HEK293T (cell line): ENCODE data around the gene SLC35E2B.

Experiments
- CTCF ChIA-PET: fragments of 350-600 bp; formaldehyde crosslinking; extraction: SDS; loops from one replicate; lab custom pipeline; 2021; ENCODE audit warnings: antibody characterized with exemption, inconsistent platforms; lab: Yijun Ruan, JAX
- POLR2A ChIA-PET: fragments of 350-600 bp; formaldehyde crosslinking; extraction: SDS; loops from one replicate; lab custom pipeline; 2020; ENCODE audit warnings: antibody characterized with exemption, inconsistent platforms; lab: Yijun Ruan, JAX
- DNase-seq: peaks from one replicate; pipeline ENCODE4 v3.0.0; 2012; ENCODE audit warnings: mixed read lengths; ENCODE audit errors: extremely low spot score
- ARNT ChIP-seq: fragments of 450-650 bp; IDR thresholded peaks from 2 replicates; pipeline ENCODE4 v1.6.1; 2017; ENCODE audit warnings: mild to moderate bottlenecking
- BHLHE40 ChIP-seq: fragments of 450-650 bp; IDR thresholded peaks from 2 replicates; pipeline ENCODE4 v1.6.1; 2016; ENCODE audit warnings: mild to moderate bottlenecking, moderate library complexity, borderline replicate concordance
- CTBP1 ChIP-seq: fragments of 450-650 bp; IDR thresholded peaks from 2 replicates; pipeline ENCODE4 v1.6.1; 2016; ENCODE audit warnings: borderline replicate concordance
- ELF4 ChIP-seq: fragments of 450-650 bp; IDR thresholded peaks from 2 replicates; pipeline ENCODE4 v1.6.1; 2017; ENCODE audit warnings: antibody characterized with exemption
- FOXA1 ChIP-seq: fragments of 450-650 bp; IDR thresholded peaks from 2 replicates; pipeline ENCODE4 v1.6.1; 2016; ENCODE audit warnings: mild to moderate bottlenecking
- FOXK2 ChIP-seq: fragments of 450-650 bp; IDR thresholded peaks from 2 replicates; pipeline ENCODE4 v1.6.1; 2016; ENCODE audit warnings: mild to moderate bottlenecking
- FOXM1 ChIP-seq: fragments of 450-650 bp; IDR thresholded peaks from 2 replicates; pipeline ENCODE4 v1.6.1; 2017; ENCODE audit warnings: mild to moderate bottlenecking, borderline replicate concordance
- HDGF ChIP-seq: fragments of 450-650 bp; IDR thresholded peaks from 2 replicates; pipeline ENCODE4 v1.6.1; 2017; ENCODE audit warnings: antibody characterized with exemption, borderline replicate concordance
- L3MBTL2 ChIP-seq: fragments of 450-650 bp; conservative IDR thresholded peaks from 2 replicates; pipeline ENCODE4 v1.6.1; 2016; ENCODE audit warnings: mild to moderate bottlenecking
- LEF1 ChIP-seq: fragments of 450-650 bp; IDR thresholded peaks from 2 replicates; pipeline ENCODE4 v1.6.1; 2017; ENCODE audit warnings: mild to moderate bottlenecking, borderline replicate concordance
- NFRKB ChIP-seq: fragments of 450-650 bp; IDR thresholded peaks from 2 replicates; pipeline ENCODE4 v1.6.1; 2016; ENCODE audit warnings: mild to moderate bottlenecking, moderate library complexity
- PKNOX1 ChIP-seq: fragments of 450-650 bp; IDR thresholded peaks from 2 replicates; pipeline ENCODE4 v1.6.1; 2016
- SP1 ChIP-seq: fragments of 450-650 bp; IDR thresholded peaks from 2 replicates; pipeline ENCODE4 v1.6.1; 2017
- SUZ12 ChIP-seq: fragments of 450-650 bp; IDR thresholded peaks from 2 replicates; pipeline ENCODE4 v1.6.1; 2016; ENCODE audit warnings: mild to moderate bottlenecking
- TARDBP ChIP-seq: fragments of 450-650 bp; IDR thresholded peaks from 2 replicates; pipeline ENCODE4 v1.6.1; 2016
- ZNF384 ChIP-seq: fragments of 450-650 bp; IDR thresholded peaks from 2 replicates; pipeline ENCODE4 v1.6.1; 2016

SLC35E2B gene

GRCh38 chr1:1627261-1627828, 65.2 kb downstream of the SLC35E2B start:
- DNase-seq = no peak
- no peak for TF ChIP-seq SP1
- TF ChIP-seq PKNOX1 = no peak
- TF ChIP-seq FOXA1 = no peak
- TF ChIP-seq L3MBTL2 = no peak
- no peak for TF ChIP-seq CTBP1
- no peak for TF ChIP-seq ELF4
- no peak for TF ChIP-seq BHLHE40
- no peak for TF ChIP-seq ZNF384
- no peak for TF ChIP-seq NFRKB
- TF ChIP-seq SUZ12 = no peak
- ChIA-PET POLR2A (interaction anchor here (2.5 kb wide), 1 partner anchor 12 kb away, joined by 7 read pairs; the partner anchor contains the start of gene MIB2), CTCF (no interaction called here)

- no peak for TF ChIP-seq ELF4
- no peak for TF ChIP-seq PKNOX1
- no peak for TF ChIP-seq BHLHE40
- no peak for TF ChIP-seq ZNF384
- no peak for TF ChIP-seq LEF1
- TF ChIP-seq NFRKB = no peak
- no peak for TF ChIP-seq FOXM1
- no peak for TF ChIP-seq ARNT
- no peak for TF ChIP-seq L3MBTL2
- TF ChIP-seq SUZ12 = no peak
- no peak for TF ChIP-seq HDGF
- TF ChIP-seq FOXK2 = no peak
- TF ChIP-seq CTBP1 = no peak
- no peak for TF ChIP-seq FOXA1
- TF ChIP-seq TARDBP = no peak
- TF ChIP-seq SP1 = no peak
- CTCF ChIA-PET = interaction anchor here (0.5 kb wide), 1 partner anchor 10 kb away, joined by 3 read pairs; no protein-coding TSS in a partner anchor
- DNase-seq = no peak
- POLR2A ChIA-PET = interaction anchor here (2.5 kb wide), 1 partner anchor 11 kb away, joined by 7 read pairs; the partner anchor contains the start of gene MIB2
These were observed 66.1 kb downstream of the SLC35E2B start for GRCh38 chr1:1626207-1627141.

- no peak for DNase-seq
- ChIA-PET CTCF (no interaction called here), POLR2A (interaction anchor here (2.5 kb wide), 1 partner anchor 10 kb away, joined by 7 read pairs; the partner anchor contains the start of gene MIB2)
- no peak for TF ChIP-seq CTBP1
- no peak for TF ChIP-seq SUZ12
- TF ChIP-seq ARNT = no peak
- TF ChIP-seq L3MBTL2 = no peak
- TF ChIP-seq ELF4 = no peak
- TF ChIP-seq FOXA1 = no peak
- no peak for TF ChIP-seq PKNOX1
- no peak for TF ChIP-seq SP1
- no peak for TF ChIP-seq BHLHE40
- TF ChIP-seq HDGF = no peak
- no peak for TF ChIP-seq NFRKB
- TF ChIP-seq FOXM1 = no peak
- no peak for TF ChIP-seq ZNF384
- no peak for TF ChIP-seq FOXK2
- TF ChIP-seq TARDBP = no peak
- TF ChIP-seq LEF1 = no peak
These were observed 66.8 kb downstream of the SLC35E2B start for GRCh38 chr1:1625824-1626206.

GRCh38 chr1:1625404-1625775, 67.2 kb downstream of the SLC35E2B start:
- POLR2A ChIA-PET = interaction anchor here (2.5 kb wide), 1 partner anchor 10 kb away, joined by 7 read pairs; the partner anchor contains the start of gene MIB2
- no peak for DNase-seq

More at GRCh38 chr1:1625404-1625775, 67.2 kb downstream of the SLC35E2B start:
- no peak for TF ChIP-seq CTBP1
- TF ChIP-seq L3MBTL2 = no peak
- no peak for TF ChIP-seq FOXM1
- no peak for TF ChIP-seq SUZ12
- no peak for TF ChIP-seq ELF4
- TF ChIP-seq LEF1 = no peak
- no peak for TF ChIP-seq BHLHE40
- TF ChIP-seq HDGF = no peak
- CTCF ChIA-PET = no interaction called here
